GM21360 (cell line): ENCODE measurements around the gene FOXA3.
"Not testable (repeated sequence)": the region's sequence is repeated elsewhere in the genome, so short reads cannot be mapped to it uniquely, and the experiment has no call there.

Source experiments
- ATAC-seq: cut with Tn5 transposase; IDR thresholded peaks from one replicate; pipeline ENCODE4 v1.9.1; 2021; ENCODE audit warnings: mild to moderate bottlenecking, moderate library complexity; ENCODE audit not compliant: unreplicated experiment

The FOXA3 gene

GRCh38 chr19:45887200-45887710 is 23.1 kb downstream of the FOXA3 start:
- ATAC-seq, result no peak

GRCh38 chr19:45889210-45889885 is 25.2 kb downstream of the FOXA3 start:
- ATAC-seq, result no peak

- no peak for ATAC-seq
Observed at GRCh38 chr19:45890877-45891276, 26.8 kb downstream of the FOXA3 start.

GRCh38 chr19:45895519-45895972 is 31.4 kb downstream of the FOXA3 start:
- ATAC-seq, result no peak

- not testable (repeated sequence) for ATAC-seq
Observed at GRCh38 chr19:45895983-45896599, 32.0 kb downstream of the FOXA3 start.

- no peak for ATAC-seq
Observed at GRCh38 chr19:45897261-45897812, 33.2 kb downstream of the FOXA3 start.

- no peak for ATAC-seq
Observed at GRCh38 chr19:45899253-45899652, 35.1 kb downstream of the FOXA3 start.

- no peak for ATAC-seq
Observed at GRCh38 chr19:45899919-45900589, 35.9 kb downstream of the FOXA3 start.

GRCh38 chr19:45900738-45901431 is 36.8 kb downstream of the FOXA3 start:
- no peak for ATAC-seq

- ATAC-seq, result no peak
Observed at GRCh38 chr19:45901432-45901911, 37.3 kb downstream of the FOXA3 start.

- no peak for ATAC-seq
Observed at GRCh38 chr19:45901912-45902650, 38.0 kb downstream of the FOXA3 start, which contains the start of gene MYPOP. Gene MYPOP, minus strand, starts transcription at chr19:45902613. Its CDS starts 840 bp downstream, at chr19:45901773.

GRCh38 chr19:45902651-45903625 is 38.8 kb downstream of the FOXA3 start:
- ATAC-seq, result peak; percentile 83

- ATAC-seq, result no peak
Observed at GRCh38 chr19:45905011-45905410, 40.9 kb downstream of the FOXA3 start.

- ATAC-seq, result no peak
Observed at GRCh38 chr19:45906221-45906620, 42.1 kb downstream of the FOXA3 start.

- no peak for ATAC-seq
Observed at GRCh38 chr19:45908956-45909355, 44.8 kb downstream of the FOXA3 start.

- ATAC-seq, result no peak
Observed at GRCh38 chr19:45911291-45911690, 47.2 kb downstream of the FOXA3 start.

GRCh38 chr19:45913874-45914830 is 50.0 kb downstream of the FOXA3 start, which contains the start of gene NANOS2:
Gene NANOS2, minus strand, starts transcription at chr19:45914778. Its CDS starts 85 bp downstream, at chr19:45914693.
- ATAC-seq, result no peak
